Measurements from ENCODE around the gene CERK.

DNA sequence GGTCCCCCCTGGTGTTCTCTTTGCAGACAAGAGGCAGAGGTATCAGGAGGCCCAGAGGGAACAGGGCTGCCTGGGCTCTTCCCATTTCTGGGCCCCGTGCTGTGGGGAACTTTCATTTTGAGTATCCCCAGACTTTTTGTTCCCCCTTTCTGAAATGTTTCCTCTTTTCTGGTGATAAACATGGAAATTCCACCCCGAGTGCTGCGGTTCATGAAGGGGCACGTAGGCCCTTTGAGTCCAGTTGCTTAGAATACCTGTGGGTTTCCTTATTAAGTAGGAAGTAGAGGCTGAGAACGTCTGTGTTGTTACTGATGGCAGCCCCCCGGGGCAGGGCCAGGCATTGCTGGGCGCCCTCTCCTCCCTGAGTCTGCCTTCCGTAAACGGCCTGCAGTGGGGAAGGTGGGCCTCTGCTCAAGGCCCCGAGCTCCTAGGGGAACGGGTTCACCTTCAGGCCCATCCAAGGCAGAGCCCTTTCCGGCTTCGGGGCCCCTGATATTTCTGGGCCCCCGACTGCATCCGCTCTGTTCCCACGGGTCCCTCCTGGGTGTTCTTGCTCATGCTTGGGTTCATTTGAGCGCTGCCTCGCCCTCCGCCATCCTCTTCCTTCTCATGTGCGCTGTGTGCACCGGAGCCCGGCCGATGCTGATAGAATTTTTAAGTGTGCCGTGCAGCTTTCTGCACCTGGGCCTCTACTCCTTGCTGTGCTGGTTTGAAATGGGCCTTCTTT, 36.4 kb upstream of the CERK start:
- TF ChIP-seq, protein P1, sequence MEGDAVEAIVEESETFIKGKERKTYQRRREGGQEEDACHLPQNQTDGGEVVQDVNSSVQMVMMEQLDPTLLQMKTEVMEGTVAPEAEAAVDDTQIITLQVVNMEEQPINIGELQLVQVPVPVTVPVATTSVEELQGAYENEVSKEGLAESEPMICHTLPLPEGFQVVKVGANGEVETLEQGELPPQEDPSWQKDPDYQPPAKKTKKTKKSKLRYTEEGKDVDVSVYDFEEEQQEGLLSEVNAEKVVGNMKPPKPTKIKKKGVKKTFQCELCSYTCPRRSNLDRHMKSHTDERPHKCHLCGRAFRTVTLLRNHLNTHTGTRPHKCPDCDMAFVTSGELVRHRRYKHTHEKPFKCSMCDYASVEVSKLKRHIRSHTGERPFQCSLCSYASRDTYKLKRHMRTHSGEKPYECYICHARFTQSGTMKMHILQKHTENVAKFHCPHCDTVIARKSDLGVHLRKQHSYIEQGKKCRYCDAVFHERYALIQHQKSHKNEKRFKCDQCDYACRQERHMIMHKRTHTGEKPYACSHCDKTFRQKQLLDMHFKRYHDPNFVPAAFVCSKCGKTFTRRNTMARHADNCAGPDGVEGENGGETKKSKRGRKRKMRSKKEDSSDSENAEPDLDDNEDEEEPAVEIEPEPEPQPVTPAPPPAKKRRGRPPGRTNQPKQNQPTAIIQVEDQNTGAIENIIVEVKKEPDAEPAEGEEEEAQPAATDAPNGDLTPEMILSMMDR (IDR thresholded peaks at IDR 0.05; ENCODE audit: insufficient read depth, low read length): no peak
- TF ChIP-seq GABPA (IDR thresholded peaks at IDR 0.05; ENCODE audit: low read depth): no peak

Measured in HL-60 (cell line).